Hepatocyte (in vitro differentiated cells): Measurements from ENCODE around the gene SNX14. TPM values are rescaled to one million over a fixed set of nuclear protein-coding genes. Genes with fewer than 3 reads are reported as not detected.

Source experiments
- DNase-seq: peaks from one replicate; pipeline ENCODE4 v3.0.0-alpha.2; 2016; ENCODE audit warnings: low spot score
- H2AFZ ChIP-seq: fragments of 200-600 bp; sonication (generic); 2 replicates; pipeline ENCODE4 v1.6.0; 2016; ENCODE audit warnings: antibody characterized with exemption, mild to moderate bottlenecking
- H3K27ac ChIP-seq: fragments of 200-600 bp; sonication (generic); 2 replicates; pipeline ENCODE4 v1.5.1; 2016; ENCODE audit warnings: mild to moderate bottlenecking
- H3K27me3 ChIP-seq: fragments of 200-600 bp; sonication (generic); 2 replicates; pipeline ENCODE4 v1.6.1; 2016
- H3K36me3 ChIP-seq: fragments of 200-600 bp; sonication (generic); replicated peaks from 2 replicates; pipeline ENCODE4 v1.5.1; 2016; ENCODE audit warnings: low read depth; ENCODE audit not compliant: insufficient read depth
- H3K4me1 ChIP-seq: fragments of 200-600 bp; sonication (generic); 2 replicates; pipeline ENCODE4 v1.5.1; 2016; ENCODE audit warnings: mild to moderate bottlenecking, moderate library complexity; ENCODE audit not compliant: insufficient read depth
- H3K4me2 ChIP-seq: fragments of 200-600 bp; sonication (generic); 2 replicates; pipeline ENCODE4 v1.6.0; 2016
- H3K4me3 ChIP-seq: fragments of 200-600 bp; sonication (generic); 2 replicates; pipeline ENCODE4 v1.5.1; 2016; ENCODE audit warnings: mild to moderate bottlenecking
- H3K79me2 ChIP-seq: fragments of 200-600 bp; sonication (generic); 2 replicates; pipeline ENCODE4 v1.6.0; 2017; ENCODE audit warnings: mild to moderate bottlenecking
- H3K9me2 ChIP-seq: fragments of 200-600 bp; sonication (generic); replicated peaks from 2 replicates; pipeline ENCODE4 v1.6.0; 2017; ENCODE audit warnings: mild to moderate bottlenecking; ENCODE audit not compliant: insufficient read depth
- H3K9me3 ChIP-seq: fragments of 200-600 bp; sonication (generic); 2 replicates; pipeline ENCODE4 v1.5.1; 2016; ENCODE audit warnings: low read depth, mild to moderate bottlenecking
- H4K20me1 ChIP-seq: fragments of 200-600 bp; sonication (generic); 2 replicates; pipeline ENCODE4 v1.6.0; 2016; ENCODE audit warnings: mild to moderate bottlenecking; ENCODE audit not compliant: insufficient read depth, poor library complexity, severe bottlenecking
- CTCF ChIP-seq: fragments of 200-600 bp; sonication (generic); IDR thresholded peaks from 2 replicates; pipeline ENCODE4 v1.5.1; 2016; ENCODE audit warnings: antibody characterized with exemption, mild to moderate bottlenecking; ENCODE audit not compliant: poor library complexity
- EZH2 ChIP-seq: fragments of 200-600 bp; sonication (generic); IDR thresholded peaks from 2 replicates; pipeline ENCODE4 v1.6.1; 2016; ENCODE audit warnings: antibody characterized with exemption, mild to moderate bottlenecking, borderline replicate concordance
- EZH2phosphoT487 ChIP-seq: fragments of 200-600 bp; sonication (generic); IDR thresholded peaks from one replicate; pipeline ENCODE4 v1.6.1; 2018; ENCODE audit warnings: antibody characterized with exemption, mild to moderate bottlenecking, low read depth, moderate library complexity; ENCODE audit not compliant: unreplicated experiment, severe bottlenecking
- WGBS: methylation state at CpG from one replicate; pipeline ENCODE4 v1.1.6; 2016; ENCODE audit warnings: low lambda C conversion rate; ENCODE audit errors: missing lambda C conversion rate; 5-methylcytosine and 5-hydroxymethylcytosine counted together
- polyA plus RNA-seq: library from polyadenylated mRNA; unstranded; fragments of >200 nt; fragmentation: Nextera tagmentation; extraction: Ambion mirVana; gene quantifications from 2 replicates; pipeline ENCODE4 v1.2.1, GENCODE V29; 2016
- total RNA-seq: library from RNA; depleted of rRNA; stranded (reverse); fragments of >200 nt; gene quantifications from 2 replicates; pipeline ENCODE4 v1.2.3, GENCODE V29; 2014

SNX14 gene
- total RNA-seq (140 and 192 TPM in 2 replicates), polyA plus RNA-seq (46.7 and 58.4 TPM in 2 replicates)

GRCh38 chr6:85593438-85594196 is at the start of gene SNX14:
Gene SNX14 (minus strand): TSS chr6:85593858. CDS start chr6:85593718, 140 bp downstream.
- under 1% methylated on average over 76 of the region's 82 CpGs for WGBS
- H3K4me1 ChIP-seq: peaks cover 14% of the 10 kb centered on the region
- H3K9me3 ChIP-seq: no peaks in the 10 kb centered on the region
- H3K27me3 ChIP-seq: no peaks in the 10 kb centered on the region
- H4K20me1 ChIP-seq: peaks cover 10% of the 10 kb centered on the region
- H3K9me2 ChIP-seq: no peaks in the 10 kb centered on the region
- peak within 1 kb of the TSS; percentile 86 for H3K4me2 ChIP-seq
- peak; percentile 95 for DNase-seq
- peak within 1 kb of the TSS; percentile 93 for H3K27ac ChIP-seq
- H3K36me3 ChIP-seq: no peaks in the 10 kb centered on the region
- peak within 1 kb of the TSS; percentile 83 for H2AFZ ChIP-seq
- TF ChIP-seq EZH2 (no peak), CTCF (no peak)
- peaks cover 41% of the 10 kb centered on the region for H3K79me2 ChIP-seq
- H3K4me3 ChIP-seq: peak within 1 kb of the TSS; percentile 60

- 0% methylated on average over 34 of the region's 76 CpGs for WGBS
- Histone ChIP-seq H3K4me1 (peaks cover 15% of the 10 kb centered on the region), H3K4me2 (peak within 1 kb of the TSS; percentile 81), H3K9me3 (no peaks in the 10 kb centered on the region), H3K27me3 (no peaks in the 10 kb centered on the region), H3K27ac (peak within 1 kb of the TSS; percentile 100), H4K20me1 (peaks cover 47% of the 10 kb centered on the region), H3K9me2 (no peaks in the 10 kb centered on the region), H3K79me2 (peaks cover 46% of the 10 kb centered on the region), H3K4me3 (peak within 1 kb of the TSS; percentile 90), H3K36me3 (no peaks in the 10 kb centered on the region), H2AFZ (peak within 1 kb of the TSS; percentile 75)
- DNase-seq: peak; percentile 100
- TF ChIP-seq EZH2 (no peak), EZH2phosphoT487 (no peak), CTCF (no peak)
Measured at GRCh38 chr6:85642774-85643536, 49.3 kb upstream of the SNX14 start, which contains the start of gene SYNCRIP. Gene SYNCRIP (minus strand): TSS chr6:85642886. CDS start chr6:85641439, 1,447 bp downstream.

- H3K4me1 ChIP-seq: peaks cover 20% of the 10 kb centered on the region
- peak overlapping the region; percentile 66 for H2AFZ ChIP-seq
- H3K79me2 ChIP-seq: peaks cover 54% of the 10 kb centered on the region
Measured at GRCh38 chr6:85641897-85642773, 48.5 kb upstream of the SNX14 start.

More at GRCh38 chr6:85641897-85642773, 48.5 kb upstream of the SNX14 start:
- WGBS: under 1% methylated on average over 71 of the region's 85 CpGs
- Histone ChIP-seq H3K27me3 (no peaks in the 10 kb centered on the region), H3K4me2 (peak overlapping the region; percentile 81), H3K36me3 (peaks cover 3% of the 10 kb centered on the region), H3K9me2 (no peaks in the 10 kb centered on the region), H3K4me3 (peak overlapping the region; percentile 59), H4K20me1 (peaks cover 55% of the 10 kb centered on the region), H3K27ac (peak overlapping the region; percentile 100), H3K9me3 (no peaks in the 10 kb centered on the region)
- peak; percentile 62 for DNase-seq
- TF ChIP-seq CTCF (no peak), EZH2 (no peak), EZH2phosphoT487 (no peak)
